K562 (cell line): ENCODE results near the gene ACSM6. TPM values are rescaled to one million over a fixed set of nuclear protein-coding genes. Genes with fewer than 3 reads are reported as not detected.

Experiments used
- ATAC-seq: fragments of 200-7000 bp; cut with Tn5 transposase; 3 replicates; pipeline ENCODE4 v1.9.1; 2020; ENCODE audit warnings: moderate library complexity
- BruUV-seq: library from RNA; stranded (reverse); fragments of 400-500 nt; replicated peaks from 2 replicates; lab custom pipeline; 2021; lab: Mats Ljungman, UMichigan
- CTCF ChIA-PET: fragments of 300-600 bp; formaldehyde crosslinking; extraction: SDS; loops from one replicate; lab custom pipeline; 2021; ENCODE audit warnings: low intra/inter-chr PET ratio; lab: Yijun Ruan, JAX
- POLR2A ChIA-PET: fragments of 300-600, 350-650 bp; sonication (Branson Sonifier 250); formaldehyde crosslinking; extraction: SDS; loops from one replicate; lab custom pipeline; 2021; ENCODE audit warnings: antibody characterized with exemption, inconsistent platforms; lab: Yijun Ruan, JAX
- DNase-seq, 4 experiments: peaks; one replicate each; pipeline versions ENCODE4 v3.0.0 to v3.0.0-alpha.2; 2011 to 2018; ENCODE audit warnings: low spot score in 3 of 4, mixed read lengths in 3 of 4; ENCODE audit errors: extremely low read depth in 1 of 4
- FAIRE-seq: peaks from 2 replicates; lab custom pipeline; 2011; peaks lifted over from hg19 to GRCh38; lab: Jason Lieb, UNC
- H2AFZ ChIP-seq: 2 replicates; pipeline ENCODE4 v1.6.0; 2011; ENCODE audit warnings: low read depth, low read length, control low read depth, inconsistent platforms
- H3K27ac ChIP-seq: fragments of 200-600 bp; 3 replicates; pipeline ENCODE4 v1.8.0; 2011; ENCODE audit warnings: low read depth, mild to moderate bottlenecking, control low read depth, inconsistent platforms, low read length, moderate library complexity, mixed read lengths; ENCODE audit errors: extremely low read depth
- H3K27me3 ChIP-seq, 2 experiments: fragments of 300-600 bp in 1 of 2; 2 replicates in 1 of 2; 3 replicates in 1 of 2; pipeline versions ENCODE4 v1.6.0 to v1.8.0; 2011; ENCODE audit warnings: inconsistent platforms in 2 of 2, low read length in 2 of 2, mild to moderate bottlenecking in 1 of 2, mixed read lengths in 1 of 2, moderate library complexity in 1 of 2; ENCODE audit not compliant: control insufficient read depth in 2 of 2, insufficient read depth in 2 of 2
- H3K36me3 ChIP-seq: fragments of 300-600 bp; 3 replicates; pipeline ENCODE4 v1.8.0; 2011; ENCODE audit warnings: mild to moderate bottlenecking, low read length, inconsistent platforms; ENCODE audit not compliant: control insufficient read depth, insufficient read depth
- H3K4me1 ChIP-seq, 2 experiments: fragments of 200-600 bp in 1 of 2; replicated peaks in 1 of 2; 2 replicates in 1 of 2; 3 replicates in 1 of 2; pipeline versions ENCODE4 v1.5.1 to v1.8.0; 2011; ENCODE audit warnings: inconsistent platforms in 2 of 2, low read length in 2 of 2, mild to moderate bottlenecking in 1 of 2, mixed read lengths in 1 of 2, moderate library complexity in 1 of 2; ENCODE audit not compliant: control insufficient read depth in 2 of 2, insufficient read depth in 2 of 2
- H3K4me2 ChIP-seq: 2 replicates; pipeline ENCODE4 v1.6.1; 2011; ENCODE audit warnings: low read length, control low read depth, inconsistent platforms, mixed read lengths; ENCODE audit not compliant: insufficient read depth
- H3K4me3 ChIP-seq: fragments of 200-600 bp; sonication (generic), shearing (Covaris generic); 2 replicates; pipeline ENCODE4 v1.5.1; 2016; ENCODE audit warnings: control low read depth, inconsistent platforms
- H3K79me2 ChIP-seq: fragments of 200-600 bp; 3 replicates; pipeline ENCODE4 v1.8.0; 2011; ENCODE audit warnings: low read length, inconsistent platforms; ENCODE audit not compliant: control insufficient read depth, insufficient read depth
- H3K9ac ChIP-seq, 2 experiments: 2 replicates each; pipeline versions ENCODE4 v1.6.0 to v1.6.1; 2011; ENCODE audit warnings: low read depth in 2 of 2, low read length in 2 of 2, control low read depth in 1 of 2, inconsistent platforms in 1 of 2, mild to moderate bottlenecking in 1 of 2, mixed read lengths in 1 of 2; ENCODE audit not compliant: insufficient read depth in 1 of 2
- H3K9me1 ChIP-seq: one replicate; pipeline ENCODE4 v1.6.0; 2011; ENCODE audit warnings: inconsistent platforms, mild to moderate bottlenecking, low read length, moderate library complexity; ENCODE audit not compliant: control insufficient read depth, insufficient read depth
- H3K9me3 ChIP-seq: replicated peaks from 2 replicates; pipeline ENCODE4 v1.5.1; 2011; ENCODE audit warnings: low read depth, low read length, inconsistent platforms; ENCODE audit not compliant: control insufficient read depth, insufficient read depth
- H4K20me1 ChIP-seq: replicated peaks from 2 replicates; pipeline ENCODE4 v1.6.1; 2011; ENCODE audit warnings: low read length, inconsistent platforms, mixed read lengths; ENCODE audit not compliant: control insufficient read depth, insufficient read depth
- C11orf30 ChIP-seq: fragments of 450-650 bp; IDR thresholded peaks from 2 replicates; pipeline ENCODE4 v1.6.1; 2016; ENCODE audit warnings: low read depth, mild to moderate bottlenecking
- CEBPB ChIP-seq: fragments of 450-650 bp; IDR thresholded peaks from 2 replicates; pipeline ENCODE4 v1.6.1; 2016; ENCODE audit warnings: missing genetic modification characterization, missing compliant biosample characterization
- E2F1 ChIP-seq: sonication (generic); formaldehyde crosslinking; IDR thresholded peaks from 2 replicates; pipeline ENCODE4 v1.8.1; 2023; ENCODE audit warnings: mild to moderate bottlenecking, missing genetic modification reagents, moderate library complexity
- ELF1 ChIP-seq: fragments of 200-800 bp; sonication (Bioruptor generic); IDR thresholded peaks from 2 replicates; pipeline ENCODE4 v1.6.1; 2016; ENCODE audit warnings: missing genetic modification characterization, missing compliant biosample characterization
- HDAC6 ChIP-seq: IDR thresholded peaks from 2 replicates; pipeline ENCODE4 v1.6.1; 2012; ENCODE audit warnings: low read depth, mild to moderate bottlenecking, control low read depth, inconsistent platforms, low read length, moderate library complexity
- HIVEP1 ChIP-seq: fragments of 250-450 bp; sonication (Bioruptor Pico); IDR thresholded peaks from 2 replicates; pipeline ENCODE4 v1.4.0; 2020; ENCODE audit warnings: mild to moderate bottlenecking
- KAT8 ChIP-seq: fragments of 450-650 bp; IDR thresholded peaks from 2 replicates; pipeline ENCODE4 v1.6.1; 2016; ENCODE audit warnings: low read depth, mild to moderate bottlenecking
- LEF1 ChIP-seq: fragments of 450-650 bp; IDR thresholded peaks from 2 replicates; pipeline ENCODE4 v1.6.1; 2016; ENCODE audit warnings: mild to moderate bottlenecking
- MAFF ChIP-seq: IDR thresholded peaks from 2 replicates; pipeline ENCODE4 v1.6.1; 2012; ENCODE audit warnings: low read length, improper control_type of control experiment
- MAFG ChIP-seq: fragments of 450-650 bp; conservative IDR thresholded peaks from 2 replicates; pipeline ENCODE4 v1.6.1; 2016; ENCODE audit warnings: missing genetic modification characterization, missing compliant biosample characterization
- PHF8 ChIP-seq: fragments of 200-600 bp; sonication (generic); IDR thresholded peaks from 2 replicates; pipeline ENCODE4 v1.6.1; 2012; ENCODE audit warnings: mixed run types, mild to moderate bottlenecking, inconsistent platforms, low read length, moderate library complexity, borderline replicate concordance
- POLR3A ChIP-seq: IDR thresholded peaks from 2 replicates; pipeline ENCODE4 v1.6.1; 2011; ENCODE audit warnings: borderline replicate concordance, mild to moderate bottlenecking, moderate library complexity; ENCODE audit not compliant: insufficient read length, insufficient read depth; ENCODE audit errors: extremely low read depth
- PRMT5 ChIP-seq: sonication (generic); formaldehyde crosslinking; IDR thresholded peaks from 2 replicates; pipeline ENCODE4 v1.5.0; 2020; ENCODE audit warnings: missing genetic modification reagents
- PTRF ChIP-seq: fragments of 450-650 bp; IDR thresholded peaks from 2 replicates; pipeline ENCODE4 v1.6.1; 2016; ENCODE audit warnings: mild to moderate bottlenecking, missing genetic modification characterization, missing compliant biosample characterization
- SMARCE1 ChIP-seq: fragments of 450-650 bp; IDR thresholded peaks from 2 replicates; pipeline ENCODE4 v1.7.1; 2016; ENCODE audit warnings: mild to moderate bottlenecking
- SMC3 ChIP-seq: conservative IDR thresholded peaks from 2 replicates; pipeline ENCODE4 v1.6.1; 2011; ENCODE audit warnings: low read depth, low read length, improper control_type of control experiment; ENCODE audit not compliant: insufficient read depth
- SOX6 ChIP-seq: fragments of 450-650 bp; IDR thresholded peaks from 2 replicates; pipeline ENCODE4 v1.6.1; 2014; ENCODE audit warnings: mild to moderate bottlenecking
- TEAD2 ChIP-seq: fragments of 450-650 bp; IDR thresholded peaks from 2 replicates; pipeline ENCODE4 v1.6.1; 2016; ENCODE audit warnings: missing genetic modification characterization, control low read depth, missing compliant biosample characterization
- USF1 ChIP-seq: sonication (generic); formaldehyde crosslinking; IDR thresholded peaks from 2 replicates; pipeline ENCODE4 v1.9.0; 2022; ENCODE audit warnings: mild to moderate bottlenecking, missing genetic modification reagents
- ZNF12 ChIP-seq: sonication (generic); formaldehyde crosslinking; IDR thresholded peaks from 2 replicates; pipeline ENCODE4 v1.4.0; 2020; ENCODE audit warnings: mild to moderate bottlenecking, missing genetic modification reagents
- ZNF316 ChIP-seq: fragments of 450-650 bp; IDR thresholded peaks from 2 replicates; pipeline ENCODE4 v1.6.1; 2016
- ZNF589 ChIP-seq: fragments of 200-800 bp; sonication (Bioruptor generic); IDR thresholded peaks from 2 replicates; pipeline ENCODE4 v1.6.1; 2016; ENCODE audit warnings: low read depth, missing genetic modification characterization, missing compliant biosample characterization
- WGBS: fragments of 100-300 bp; shearing (Covaris generic); methylation state at CpG from one replicate; pipeline ENCODE4 v1.1.6; 2016; ENCODE audit warnings: low coverage, mixed read lengths; ENCODE audit not compliant: insufficient coverage; ENCODE audit errors: missing lambda C conversion rate; 5-methylcytosine and 5-hydroxymethylcytosine counted together
- in situ Hi-C: fragments of 300-500 bp; cut with MboI; formaldehyde crosslinking; loops from 4 replicates; pipeline ENCODE4 v1.15.0; 2018; ENCODE audit warnings: inconsistent platforms, mixed read lengths
- intact Hi-C: fragments of 100-400 bp; cut with micrococcal nuclease; formaldehyde crosslinking; loops from 2 replicates; pipeline ENCODE4 v1.14.2; 2022
- polyA plus RNA-seq, 8 experiments: library from polyadenylated mRNA; depleted of rRNA in 4 of 8; stranded (reverse) in 5 of 8; unstranded in 3 of 8; fragments of >200 nt; fragmentation: Nextera tagmentation in 2 of 8; fragmentation: Illumina TruSeq in 1 of 8; extraction: Ambion mirVana in 2 of 8; extraction: Trizol in 1 of 8; gene quantifications; 2 replicates each; pipeline versions ENCODE4 v1.2.1 to v1.2.3, GENCODE V29; 2011 to 2014; ENCODE audit warnings: inconsistent platforms in 1 of 8, missing spikeins in 1 of 8
- total RNA-seq, 7 experiments: library from RNA; depleted of rRNA in 6 of 7; stranded (reverse); fragments of >200 nt in 6 of 7; fragmentation: Illumina TruSeq in 2 of 7; extraction: Trizol in 2 of 7; gene quantifications; 2 replicates each; pipeline versions ENCODE4 v1.2.1 to v1.2.3, GENCODE V29; 2011 to 2021; ENCODE audit warnings: low replicate concordance in 1 of 7

The ACSM6 gene
- total and polyA plus RNA-seq, 9 of the 15 experiments (the other 6 are each of a cell fraction or from before 2014, with no cell fraction given), result not detected

- TF ChIP-seq CEBPB (no peak), HIVEP1 (CRISPR knock-in tag) (no peak), POLR3A (no peak), KAT8 (no peak)
Measured at GRCh38 chr10:95250856-95251255, 56.8 kb downstream of the ACSM6 start (continued).

GRCh38 chr10:95253007-95253406 lies 59.0 kb downstream of the ACSM6 start:
- H3K27me3 ChIP-seq, result no peaks in the 10 kb centered on the region
- intact Hi-C loops (no loop called here), in situ Hi-C loops (loop anchor here (5.0 kb wide), 1 partner anchor 109 kb away; no protein-coding TSS in a partner anchor)
- FAIRE-seq (no peak), DNase-seq (no peak), ATAC-seq (no peak)
- H3K27ac ChIP-seq, result no peak overlapping the region
- no peak overlapping the region for H3K4me2 ChIP-seq
- H3K9me1 ChIP-seq, result peaks cover 3% of the 10 kb centered on the region
- H2AFZ ChIP-seq, result no peak overlapping the region
- H3K4me3 ChIP-seq, result no peak overlapping the region
- H4K20me1 ChIP-seq, result no peaks in the 10 kb centered on the region
- H3K36me3 ChIP-seq, result peaks cover 33% of the 10 kb centered on the region; the same call in 2 of the 3 replicates
- H3K4me1 ChIP-seq, result peaks cover 0 to 3% of the 10 kb centered on the region in 2 experiments; a peak in 1 of 5 replicates
- H3K9ac ChIP-seq, result no peak overlapping the region
- POLR2A ChIA-PET, result no interaction called here
- CTCF ChIA-PET, result no interaction called here
- H3K9me3 ChIP-seq, result no peaks in the 10 kb centered on the region
- 18% methylated on average over 2 of the region's 2 CpGs for WGBS
- H3K79me2 ChIP-seq, result peaks cover 24% of the 10 kb centered on the region; the same call in 2 of the 3 replicates
- no TSS peak for BruUV-seq
- TF ChIP-seq SMC3 (no peak), ZNF589 (CRISPR knock-in tag) (no peak), USF1 (CRISPR knock-in tag) (no peak), ZNF12 (CRISPR knock-in tag) (peak; percentile 91), PTRF (tag) (no peak), C11orf30 (peak; percentile 42; the same call in 1 of the 2 replicates), SOX6 (peak; percentile 40; the same call in 1 of the 2 replicates), SMARCE1 (peak; percentile 45; the same call in 1 of the 2 replicates), LEF1 (no peak), PHF8 (no peak), TEAD2 (tag) (no peak), MAFF (0 out of 2 replicates have a peak, but pooled peaks have one; percentile 30), ZNF316 (peak; percentile 59), ELF1 (tag) (0 out of 2 replicates have a peak, but pooled peaks have one; percentile 26), E2F1 (CRISPR knock-in tag) (no peak), HDAC6 (no peak), PRMT5 (CRISPR knock-in tag) (no peak), MAFG (tag) (peak; percentile 26; the same call in 1 of the 2 replicates)
